Measurements from ENCODE around the gene TTLL10.

- TF ChIP-seq TAF1 (IDR thresholded peaks at IDR 0.05; ENCODE audit: borderline replicate concordance, low read depth, low read length) (no peak), POLR2AphosphoS5 (IDR thresholded peaks at IDR 0.05; ENCODE audit: low read depth, low read length) (no peak), POLR2A (IDR thresholded peaks at IDR 0.05; ENCODE audit: low read depth, low read length) (no peak)
Measured at GRCh38 chr1:1210726-1211540, 37.3 kb downstream of the TTLL10 start.
